Measurements from ENCODE around the gene FFAR3. TPM values are rescaled to one million over a fixed set of nuclear protein-coding genes. Genes with fewer than 3 reads are reported as not detected.
A peak's percentile ranks its signal among the peaks of the same experiment; 100 is the strongest.

FFAR3 gene
- total and polyA plus RNA-seq, 12 donors = 0.11 to 0.18 (median 0.17) TPM; not detected in 8

GRCh38 chr19:35341565-35342225 lies 16.6 kb upstream of the FFAR3 start:
- TF ChIP-seq CTCF (IDR thresholded peaks at IDR 0.05) = no peak
- no peak for TF ChIP-seq POLR2A (IDR thresholded peaks at IDR 0.05)
- 84 to 90% (median 87%) methylated on average over 13 to 14 of the region's 14 CpGs for WGBS, 4 donors
- Histone ChIP-seq H3K27me3 (no peaks in the 10 kb centered on the region), H3K4me1 (replicated peaks in 1 of 2) (no peaks in the 10 kb centered on the region), H3K27ac (no peak overlapping the region), H3K36me3 (replicated peaks in 1 of 2) (no peaks in the 10 kb centered on the region), H3K9me3 (replicated peaks in 1 of 3) (no peaks in the 10 kb centered on the region), H3K4me3 (no peak overlapping the region)
- DNase-seq = no peak
- intact Hi-C loops (cut with DNase I) = no loop called here

- no peak for TF ChIP-seq POLR2A (IDR thresholded peaks at IDR 0.05)
- TF ChIP-seq CTCF (IDR thresholded peaks at IDR 0.05) = no peak
- 68 to 84% (median 78%) methylated on average over 5 of the region's 5 CpGs for WGBS, 4 donors
- Histone ChIP-seq H3K27ac (no peak overlapping the region), H3K4me1 (replicated peaks in 1 of 2) (no peaks in the 10 kb centered on the region), H3K9me3 (replicated peaks in 1 of 3) (no peaks in the 10 kb centered on the region), H3K4me3 (no peak overlapping the region), H3K27me3 (no peaks in the 10 kb centered on the region), H3K36me3 (replicated peaks in 1 of 2) (no peaks in the 10 kb centered on the region)
- intact Hi-C loops (cut with DNase I) = no loop called here
- DNase-seq = no peak
These were observed 15.8 kb upstream of the FFAR3 start for GRCh38 chr19:35342430-35342829.

DNA sequence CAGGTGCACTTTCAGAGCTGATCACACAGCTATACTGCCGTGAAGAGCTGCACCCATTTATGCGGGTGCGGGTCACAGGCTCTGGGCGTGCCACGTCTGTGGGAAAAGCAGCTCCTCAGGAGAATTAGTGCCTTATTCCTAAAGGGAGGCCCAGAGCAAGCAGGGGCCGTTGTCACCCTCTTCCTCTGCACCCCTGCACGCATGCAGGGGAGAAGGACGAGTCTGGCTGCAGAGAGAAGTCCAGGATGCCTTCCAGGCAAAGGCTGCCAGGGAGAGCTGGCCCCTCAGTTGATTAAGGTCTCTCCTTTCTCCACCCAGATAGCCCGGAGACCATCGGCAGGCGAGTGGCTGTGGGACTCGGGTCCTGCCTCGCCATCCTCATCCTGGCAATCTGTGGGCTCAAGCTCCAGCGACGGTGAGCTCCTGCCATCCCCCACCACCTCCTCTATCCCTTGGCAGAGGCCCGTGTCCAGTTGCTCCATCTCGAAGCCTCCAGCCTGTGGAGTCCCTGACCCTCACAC lies 13.7 kb upstream of the FFAR3 start:
- Histone ChIP-seq H3K36me3 (replicated peaks in 1 of 2) (no peaks in the 10 kb centered on the region), H3K27ac (no peak overlapping the region), H3K4me1 (replicated peaks in 1 of 2) (no peaks in the 10 kb centered on the region), H3K4me3 (no peak overlapping the region), H3K27me3 (no peaks in the 10 kb centered on the region), H3K9me3 (replicated peaks in 1 of 3) (no peaks in the 10 kb centered on the region)
- TF ChIP-seq CTCF (IDR thresholded peaks at IDR 0.05) = no peak
- TF ChIP-seq POLR2A (IDR thresholded peaks at IDR 0.05) = no peak
- intact Hi-C loops (cut with DNase I) = no loop called here
- peak in 1 of 7 donors; percentile 11 for DNase-seq
- WGBS, 4 donors = 80 to 88% (median 82%) methylated on average over 12 to 17 of the region's 17 CpGs

DNA sequence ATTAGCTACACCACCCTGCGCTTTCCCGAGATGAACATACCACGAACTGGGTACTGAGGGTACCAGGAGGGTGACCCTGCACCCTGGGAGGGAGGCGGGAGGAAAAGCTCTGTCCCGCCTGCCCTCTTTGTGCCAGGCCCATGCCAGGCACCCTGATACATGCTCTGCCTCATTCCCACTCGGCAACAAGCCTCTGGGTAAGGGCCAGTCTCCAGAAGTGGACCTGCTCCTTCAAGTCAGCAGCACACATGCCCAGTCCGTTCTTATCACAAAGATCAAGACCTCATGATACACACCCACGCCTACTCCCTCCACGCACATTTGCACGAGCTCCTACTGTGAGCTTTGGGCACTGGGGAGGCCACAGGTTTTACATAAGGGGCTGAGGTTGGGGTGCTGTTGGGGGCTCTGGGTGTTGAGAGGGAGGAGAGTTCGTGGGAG lies 12.6 kb upstream of the FFAR3 start:
- Histone ChIP-seq H3K27ac (no peak overlapping the region), H3K4me1 (replicated peaks in 1 of 2) (no peaks in the 10 kb centered on the region), H3K4me3 (no peak overlapping the region), H3K9me3 (replicated peaks in 1 of 3) (no peaks in the 10 kb centered on the region), H3K27me3 (no peaks in the 10 kb centered on the region), H3K36me3 (replicated peaks in 1 of 2) (no peaks in the 10 kb centered on the region)
- TF ChIP-seq CTCF (IDR thresholded peaks at IDR 0.05) = no peak
- no peak for TF ChIP-seq POLR2A (IDR thresholded peaks at IDR 0.05)
- 75 to 86% (median 80%) methylated on average over 9 to 11 of the region's 11 CpGs for WGBS, 4 donors
- intact Hi-C loops (cut with DNase I) = no loop called here
- DNase-seq = no peak
